HL-60 (cell line): ENCODE measurements around the gene NNMT.

ENCODE experiments used
- CTCF ChIP-seq: IDR thresholded peaks from one replicate; pipeline ENCODE4 v1.5.1; 2011; ENCODE audit warnings: low read length, control low read depth, inconsistent platforms; ENCODE audit not compliant: insufficient read depth
- GABPA ChIP-seq: IDR thresholded peaks from 2 replicates; pipeline ENCODE4 v1.6.1; 2012; ENCODE audit warnings: low read depth
- POLR2AphosphoS5 ChIP-seq: IDR thresholded peaks from 2 replicates; pipeline ENCODE4 v1.6.1; 2012; ENCODE audit warnings: low read depth
- REST ChIP-seq: IDR thresholded peaks from 2 replicates; pipeline ENCODE4 v1.6.1; 2012; ENCODE audit warnings: low read depth; ENCODE audit not compliant: insufficient replicate concordance

- TF ChIP-seq CTCF (no peak), POLR2AphosphoS5 (no peak), GABPA (no peak), REST (no peak)
Observed at GRCh38 chr11:114318361-114318760, 22.2 kb downstream of the NNMT start.
